ENCODE data around the gene DPY19L3. TPM values are rescaled to one million over a fixed set of nuclear protein-coding genes. Genes with fewer than 3 reads are reported as not detected.

The DPY19L3 gene
- total and polyA plus RNA-seq, 2 donors (not counting 1 experiment from before 2014, with no cell fraction given), result 14.0 to 40.0 TPM

GRCh38 chr19:32427536-32427935, 22.0 kb downstream of the DPY19L3 start:
- H3K9me3 ChIP-seq (ENCODE audit: control extremely low read depth in 1 of 3, control insufficient read depth in 2 of 3, insufficient read depth in 1 of 3, low read length in 2 of 3), result no peaks in the 10 kb centered on the region
- POLR2A ChIA-PET, result no interaction called here
- H4K20me1 ChIP-seq (ENCODE audit: control insufficient read depth, insufficient read depth, low read length, poor library complexity, severe bottlenecking), result no peaks in the 10 kb centered on the region
- Mint-ChIP-seq H3K9me3 (ENCODE audit: insufficient read depth) (no peaks in the 10 kb centered on the region), H3K4me1 (peaks cover 3% of the 10 kb centered on the region), H3K4me3 (no peak overlapping the region), H3K27ac (no peak overlapping the region), H3K27me3 (no peaks in the 10 kb centered on the region)
- DNase-seq, result no peak
- CTCF ChIA-PET, result no interaction called here
- ATAC-seq (ENCODE audit: low read depth), result no peak
- 100% methylated on average over 1 of the region's 3 CpGs for WGBS (ENCODE audit: insufficient coverage)
- H2AFZ ChIP-seq (ENCODE audit: insufficient read depth, low read depth, low read length, poor library complexity, severe bottlenecking), result no peak overlapping the region
- H3K27me3 ChIP-seq (replicated peaks in 1 of 4; ENCODE audit: control extremely low read depth in 1 of 4, control insufficient read depth in 3 of 4, insufficient read depth in 4 of 4, low read length in 3 of 4), result no peaks in the 10 kb centered on the region
- no peak overlapping the region for H3K9ac ChIP-seq (ENCODE audit: low read length)
- no peak overlapping the region for H3K4me3 ChIP-seq (ENCODE audit: control extremely low read depth in 1 of 5, extremely low read depth in 1 of 5, insufficient read depth in 1 of 5, low read depth in 2 of 5, low read length in 4 of 5)
- no peak overlapping the region for H3K27ac ChIP-seq (ENCODE audit: low read length in 2 of 2)
- no peak overlapping the region for H3K4me2 ChIP-seq (replicated peaks; ENCODE audit: low read depth, low read length, poor library complexity, severe bottlenecking)
- intact Hi-C loops (cut with micrococcal nuclease), result no loop called here
- TF ChIP-seq EZH2 (IDR thresholded peaks at IDR 0.05; ENCODE audit: borderline replicate concordance, insufficient read depth, low read depth, low read length, poor library complexity, severe bottlenecking) (no peak), CTCF (IDR thresholded peaks at IDR 0.05) (no peak)
- H3K4me1 ChIP-seq (ENCODE audit: control insufficient read depth in 2 of 2, insufficient read depth in 2 of 2, low read length in 2 of 2), result peaks cover 2 to 4% of the 10 kb centered on the region in 2 donors
- H3K36me3 ChIP-seq (replicated peaks in 1 of 2; ENCODE audit: control extremely low read depth in 1 of 2, control insufficient read depth in 1 of 2, extremely low read depth in 1 of 2, insufficient read depth in 2 of 2, low read length in 1 of 2), result peaks cover 0 to 5% of the 10 kb centered on the region in 2 experiments
- no peaks in the 10 kb centered on the region for H3K79me2 ChIP-seq (ENCODE audit: control insufficient read depth, insufficient read depth, low read length)

GRCh38 chr19:32436692-32437091, 31.1 kb downstream of the DPY19L3 start:
- H3K9ac ChIP-seq (ENCODE audit: low read length), result no peak overlapping the region
- DNase-seq (no peak), ATAC-seq (ENCODE audit: low read depth) (no peak)
- H3K9me3 Mint-ChIP-seq (ENCODE audit: insufficient read depth), result no peaks in the 10 kb centered on the region
- no peaks in the 10 kb centered on the region for H3K27me3 Mint-ChIP-seq
- 100% methylated on average over 1 of the region's 6 CpGs for WGBS (ENCODE audit: insufficient coverage)
- no peak overlapping the region for H3K4me3 ChIP-seq (ENCODE audit: control extremely low read depth in 1 of 5, extremely low read depth in 1 of 5, insufficient read depth in 1 of 5, low read depth in 2 of 5, low read length in 4 of 5)
- ChIA-PET CTCF (no interaction called here), POLR2A (no interaction called here)
- no peaks in the 10 kb centered on the region for H3K4me1 ChIP-seq (ENCODE audit: control insufficient read depth in 2 of 2, insufficient read depth in 2 of 2, low read length in 2 of 2)
- H3K27me3 ChIP-seq (replicated peaks in 1 of 4; ENCODE audit: control extremely low read depth in 1 of 4, control insufficient read depth in 3 of 4, insufficient read depth in 4 of 4, low read length in 3 of 4), result no peaks in the 10 kb centered on the region
- no peaks in the 10 kb centered on the region for H3K79me2 ChIP-seq (ENCODE audit: control insufficient read depth, insufficient read depth, low read length)
- no peak overlapping the region for H3K4me3 Mint-ChIP-seq
- no peak overlapping the region for H3K27ac Mint-ChIP-seq
- no peaks in the 10 kb centered on the region for H4K20me1 ChIP-seq (ENCODE audit: control insufficient read depth, insufficient read depth, low read length, poor library complexity, severe bottlenecking)
- peaks cover 0 to 14% of the 10 kb centered on the region in 2 experiments for H3K36me3 ChIP-seq (replicated peaks in 1 of 2; ENCODE audit: control extremely low read depth in 1 of 2, control insufficient read depth in 1 of 2, extremely low read depth in 1 of 2, insufficient read depth in 2 of 2, low read length in 1 of 2)
- intact Hi-C loops (cut with micrococcal nuclease), result no loop called here
- H2AFZ ChIP-seq (ENCODE audit: insufficient read depth, low read depth, low read length, poor library complexity, severe bottlenecking), result no peak overlapping the region
- no peaks in the 10 kb centered on the region for H3K9me3 ChIP-seq (ENCODE audit: control extremely low read depth in 1 of 3, control insufficient read depth in 2 of 3, insufficient read depth in 1 of 3, low read length in 2 of 3)
- TF ChIP-seq CTCF (IDR thresholded peaks at IDR 0.05), result no peak
- no peak for TF ChIP-seq EZH2 (IDR thresholded peaks at IDR 0.05; ENCODE audit: borderline replicate concordance, insufficient read depth, low read depth, low read length, poor library complexity, severe bottlenecking)
- H3K4me2 ChIP-seq (replicated peaks; ENCODE audit: low read depth, low read length, poor library complexity, severe bottlenecking), result no peak overlapping the region
- no peaks in the 10 kb centered on the region for H3K4me1 Mint-ChIP-seq
- no peak overlapping the region for H3K27ac ChIP-seq (ENCODE audit: low read length in 2 of 2)

Data from B cell (primary cell).